Stomach (tissue), 4 donors: ENCODE results near the gene CARF.

ENCODE experiments used
- POLR2A ChIP-seq, 4 donors: fragments of 450-650 bp; IDR thresholded peaks; one replicate each; pipeline ENCODE4 v1.6.1; 2016; ENCODE audit warnings: antibody characterized with exemption in 4 of 4, control low read depth in 2 of 4, mild to moderate bottlenecking in 1 of 4, moderate library complexity in 1 of 4
- TF ChIP-seq, protein P1 (sequence below), 7 experiments: fragments of 450-650 bp in 4 of 7; fragments of 200-600 bp in 3 of 7; sonication (generic) in 3 of 7; IDR thresholded peaks; one replicate each; pipeline ENCODE4 v1.5.1; 2016 to 2019; ENCODE audit warnings: antibody characterized with exemption in 7 of 7, control low read depth in 2 of 7, mild to moderate bottlenecking in 1 of 7

DNA sequence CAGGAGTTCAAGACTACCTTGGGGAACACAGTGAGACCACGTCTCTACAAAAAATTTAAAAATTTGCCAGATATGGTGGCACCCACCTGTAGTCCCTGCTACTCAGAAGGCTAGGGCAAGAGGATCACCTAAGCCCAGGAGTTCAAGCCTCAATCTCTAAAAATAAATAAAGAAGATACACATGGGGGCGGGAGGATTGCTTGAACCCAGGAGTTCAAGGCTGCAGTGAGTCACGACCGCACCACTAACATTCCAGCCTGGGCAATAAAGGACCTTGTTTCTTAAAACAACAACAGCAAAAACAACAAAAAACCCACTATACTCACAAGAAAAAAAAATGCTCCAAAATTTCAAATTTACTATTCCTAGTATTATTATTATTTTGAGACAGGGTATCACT lies 30.5 kb upstream of the CARF start:
- TF ChIP-seq, protein P1, sequence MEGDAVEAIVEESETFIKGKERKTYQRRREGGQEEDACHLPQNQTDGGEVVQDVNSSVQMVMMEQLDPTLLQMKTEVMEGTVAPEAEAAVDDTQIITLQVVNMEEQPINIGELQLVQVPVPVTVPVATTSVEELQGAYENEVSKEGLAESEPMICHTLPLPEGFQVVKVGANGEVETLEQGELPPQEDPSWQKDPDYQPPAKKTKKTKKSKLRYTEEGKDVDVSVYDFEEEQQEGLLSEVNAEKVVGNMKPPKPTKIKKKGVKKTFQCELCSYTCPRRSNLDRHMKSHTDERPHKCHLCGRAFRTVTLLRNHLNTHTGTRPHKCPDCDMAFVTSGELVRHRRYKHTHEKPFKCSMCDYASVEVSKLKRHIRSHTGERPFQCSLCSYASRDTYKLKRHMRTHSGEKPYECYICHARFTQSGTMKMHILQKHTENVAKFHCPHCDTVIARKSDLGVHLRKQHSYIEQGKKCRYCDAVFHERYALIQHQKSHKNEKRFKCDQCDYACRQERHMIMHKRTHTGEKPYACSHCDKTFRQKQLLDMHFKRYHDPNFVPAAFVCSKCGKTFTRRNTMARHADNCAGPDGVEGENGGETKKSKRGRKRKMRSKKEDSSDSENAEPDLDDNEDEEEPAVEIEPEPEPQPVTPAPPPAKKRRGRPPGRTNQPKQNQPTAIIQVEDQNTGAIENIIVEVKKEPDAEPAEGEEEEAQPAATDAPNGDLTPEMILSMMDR (IDR thresholded peaks at IDR 0.05), result no peak
- TF ChIP-seq POLR2A (IDR thresholded peaks at IDR 0.05), result no peak
